Epithelial cell of esophagus (primary cell): ENCODE results near the gene PTGDR2.

Source experiments
- DNase-seq: peaks from one replicate; pipeline ENCODE4 v3.0.0; 2010; ENCODE audit warnings: low read depth
- H3K4me3 ChIP-seq: 2 replicates; pipeline ENCODE4 v1.5.1; 2011; ENCODE audit warnings: mild to moderate bottlenecking, low read length, control low read depth
- TF ChIP-seq, protein P1 (sequence below): IDR thresholded peaks from 2 replicates; pipeline ENCODE4 v1.5.1; 2011; ENCODE audit warnings: low read depth, mild to moderate bottlenecking, low read length, control low read depth, inconsistent platforms; ENCODE audit not compliant: insufficient read depth; ENCODE audit errors: missing control alignments

Gene PTGDR2

DNA sequence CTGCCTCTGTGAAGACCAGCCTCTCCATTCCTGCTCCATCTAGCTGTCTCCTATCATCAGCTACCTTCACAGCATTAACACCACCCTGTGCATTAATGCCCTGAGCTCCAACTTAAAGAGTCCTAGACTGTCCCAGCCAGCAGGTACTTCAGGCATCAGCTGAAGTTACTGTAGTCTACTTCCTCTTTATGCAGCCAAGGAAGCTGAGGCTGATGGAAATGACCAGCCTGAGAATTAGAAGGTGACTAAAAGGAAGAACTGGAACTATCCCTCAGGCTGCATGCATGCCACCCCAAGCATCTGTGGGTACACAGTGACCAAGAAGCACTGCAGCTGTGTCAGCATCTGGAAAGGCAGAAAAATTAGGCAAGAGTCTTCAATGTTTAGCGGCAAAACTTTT lies 42.4 kb downstream of the PTGDR2 start:
- no peak overlapping the region for H3K4me3 ChIP-seq
- TF ChIP-seq, protein P1, sequence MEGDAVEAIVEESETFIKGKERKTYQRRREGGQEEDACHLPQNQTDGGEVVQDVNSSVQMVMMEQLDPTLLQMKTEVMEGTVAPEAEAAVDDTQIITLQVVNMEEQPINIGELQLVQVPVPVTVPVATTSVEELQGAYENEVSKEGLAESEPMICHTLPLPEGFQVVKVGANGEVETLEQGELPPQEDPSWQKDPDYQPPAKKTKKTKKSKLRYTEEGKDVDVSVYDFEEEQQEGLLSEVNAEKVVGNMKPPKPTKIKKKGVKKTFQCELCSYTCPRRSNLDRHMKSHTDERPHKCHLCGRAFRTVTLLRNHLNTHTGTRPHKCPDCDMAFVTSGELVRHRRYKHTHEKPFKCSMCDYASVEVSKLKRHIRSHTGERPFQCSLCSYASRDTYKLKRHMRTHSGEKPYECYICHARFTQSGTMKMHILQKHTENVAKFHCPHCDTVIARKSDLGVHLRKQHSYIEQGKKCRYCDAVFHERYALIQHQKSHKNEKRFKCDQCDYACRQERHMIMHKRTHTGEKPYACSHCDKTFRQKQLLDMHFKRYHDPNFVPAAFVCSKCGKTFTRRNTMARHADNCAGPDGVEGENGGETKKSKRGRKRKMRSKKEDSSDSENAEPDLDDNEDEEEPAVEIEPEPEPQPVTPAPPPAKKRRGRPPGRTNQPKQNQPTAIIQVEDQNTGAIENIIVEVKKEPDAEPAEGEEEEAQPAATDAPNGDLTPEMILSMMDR: no peak

DNA sequence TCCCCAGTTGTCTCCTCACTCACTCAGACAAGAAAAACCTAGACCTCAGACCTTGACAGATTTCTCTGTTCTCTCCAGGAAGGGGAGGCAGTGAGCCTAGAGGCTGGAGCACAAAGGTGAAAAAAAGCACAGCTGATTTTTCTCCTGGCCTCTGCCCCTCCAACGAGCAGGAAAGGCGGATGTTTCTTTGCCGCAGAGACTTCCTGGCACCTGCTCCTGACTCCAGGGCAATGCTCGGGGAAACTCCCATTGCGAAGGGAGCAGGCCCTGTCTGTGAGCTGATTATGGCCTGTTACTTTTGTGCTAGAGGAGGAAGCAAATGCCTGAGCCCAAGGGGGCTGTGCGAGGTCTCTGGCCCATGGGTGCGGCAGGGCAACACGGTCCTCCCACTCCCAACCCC lies 45.2 kb downstream of the PTGDR2 start:
- H3K4me3 ChIP-seq: no peak overlapping the region
- DNase-seq: no peak
- TF ChIP-seq, protein P1: no peak

More for the DNA sequence above, 42.4 kb downstream of the PTGDR2 start:
- no peak for DNase-seq

DNA sequence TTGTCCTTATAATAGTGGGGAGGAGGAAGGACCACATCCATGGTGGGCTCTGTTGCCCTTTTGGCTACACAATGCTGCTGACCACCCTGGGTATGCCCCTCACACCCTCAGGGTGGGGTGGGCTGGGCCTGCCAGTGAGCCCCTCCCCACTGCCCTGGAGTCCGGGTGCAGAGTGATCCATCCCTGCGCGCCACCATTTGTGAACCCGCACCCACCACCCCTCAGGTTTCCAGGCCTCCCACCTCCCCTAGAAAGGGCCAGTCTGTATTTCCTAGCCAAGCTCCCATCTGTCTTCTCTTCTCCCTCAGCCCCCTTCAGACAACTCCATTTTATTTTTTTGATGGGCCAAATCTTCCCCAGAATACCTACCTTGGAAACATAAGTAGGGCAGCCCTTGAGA lies 45.6 kb downstream of the PTGDR2 start:
- TF ChIP-seq, protein P1: no peak
- no peak overlapping the region for H3K4me3 ChIP-seq
- no peak for DNase-seq

DNA sequence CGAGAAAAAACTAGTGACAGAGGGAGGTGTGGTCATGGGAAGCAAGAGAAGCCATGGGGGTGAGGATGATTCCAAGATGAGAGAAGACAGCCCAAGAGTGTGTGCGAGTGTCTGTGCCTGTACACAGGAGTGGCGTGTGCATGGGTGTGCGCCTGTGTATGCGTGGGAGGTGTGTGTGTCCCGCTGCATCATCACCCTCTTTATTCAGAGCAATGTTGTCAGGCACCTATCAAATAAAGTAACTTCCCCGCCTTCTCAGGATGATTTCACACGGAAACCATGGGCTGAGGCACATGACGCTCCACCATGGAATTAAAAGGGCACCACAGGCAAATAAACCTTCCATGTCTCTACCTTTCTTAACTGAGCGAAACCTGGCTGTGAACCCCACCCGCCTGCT lies 46.1 kb downstream of the PTGDR2 start:
- DNase-seq: peak; percentile 11
- no peak overlapping the region for H3K4me3 ChIP-seq
- TF ChIP-seq, protein P1: no peak

DNA sequence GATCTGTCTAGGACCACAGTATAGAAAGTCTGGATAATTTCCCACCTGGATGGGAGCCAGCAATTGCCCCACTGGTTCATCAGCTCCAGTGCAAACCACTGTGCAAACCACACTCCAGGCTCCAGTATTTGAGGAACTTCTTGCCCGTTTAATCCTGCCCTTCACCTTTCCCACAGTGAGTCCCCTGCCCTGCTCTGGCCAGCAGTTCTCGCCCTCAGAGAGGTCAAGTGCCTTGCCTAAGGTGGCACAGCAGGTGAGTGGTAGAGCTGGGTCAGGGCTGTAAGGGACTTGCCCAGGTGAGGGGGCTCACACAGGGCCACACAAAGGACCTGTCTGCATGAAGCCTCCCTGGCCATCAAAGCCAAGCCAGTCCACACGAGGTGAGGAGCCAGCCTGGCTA lies 46.5 kb downstream of the PTGDR2 start:
- TF ChIP-seq, protein P1: no peak
- no peak overlapping the region for H3K4me3 ChIP-seq
- DNase-seq: no peak

DNA sequence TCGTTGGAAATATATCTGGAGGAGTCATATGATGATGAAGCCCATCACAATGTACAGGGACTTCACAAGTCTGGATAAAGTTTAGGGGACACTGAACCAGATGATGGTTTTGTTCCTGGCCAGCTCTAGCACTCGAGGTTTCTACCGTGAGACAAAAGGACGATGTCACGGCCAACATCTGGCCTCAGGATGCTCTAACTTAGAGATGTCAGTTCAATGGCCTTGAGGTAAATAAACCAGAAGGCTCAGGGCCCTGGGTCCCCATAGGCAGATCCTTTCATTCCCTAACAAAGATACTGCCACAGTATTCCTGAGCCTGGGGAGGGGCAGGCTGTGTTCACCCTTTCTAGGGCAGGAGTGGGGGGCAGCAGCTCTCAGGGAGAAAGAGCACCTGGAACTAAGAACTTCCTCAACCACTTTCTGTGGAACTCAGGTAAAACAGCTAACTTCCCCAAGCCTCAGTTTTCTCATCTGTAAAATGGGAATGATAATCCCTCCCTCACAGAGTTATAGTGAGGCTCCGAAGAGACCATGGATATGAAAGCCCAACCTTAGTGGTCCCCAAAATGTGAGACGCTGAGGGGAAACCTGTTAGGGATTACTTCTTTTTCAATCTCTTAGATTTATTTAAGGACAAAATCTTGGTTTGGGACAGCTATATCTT lies 52.3 kb downstream of the PTGDR2 start:
- no peak overlapping the region for H3K4me3 ChIP-seq
- TF ChIP-seq, protein P1: no peak
- no peak for DNase-seq

DNA sequence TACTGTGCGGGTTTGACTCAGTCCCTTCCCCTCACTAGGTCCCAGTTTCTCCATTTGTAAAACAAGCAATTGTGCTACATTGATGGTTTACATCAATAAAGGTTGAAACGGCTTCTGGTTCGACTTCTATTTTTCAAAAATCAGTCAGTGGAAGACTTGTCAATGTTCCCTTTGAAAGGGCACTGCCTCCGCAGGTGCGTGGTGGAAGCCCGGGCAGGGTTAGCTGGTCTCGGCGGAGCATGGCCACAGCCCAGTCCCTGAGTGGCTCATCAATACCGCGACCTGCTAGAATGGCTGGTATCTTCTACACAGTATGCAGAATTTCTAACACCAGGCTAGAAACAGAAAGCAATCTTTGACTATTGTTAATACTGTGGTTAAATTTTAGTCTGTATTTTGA lies 54.6 kb downstream of the PTGDR2 start:
- TF ChIP-seq, protein P1: no peak
- no peak overlapping the region for H3K4me3 ChIP-seq
- no peak for DNase-seq
